ENCODE data around the gene TRMT10B. TPM values are rescaled to one million over a fixed set of nuclear protein-coding genes. Genes with fewer than 3 reads are reported as not detected.

The TRMT10B gene
- total RNA-seq: 11.8 and 12.1 TPM in 2 replicates

DNA sequence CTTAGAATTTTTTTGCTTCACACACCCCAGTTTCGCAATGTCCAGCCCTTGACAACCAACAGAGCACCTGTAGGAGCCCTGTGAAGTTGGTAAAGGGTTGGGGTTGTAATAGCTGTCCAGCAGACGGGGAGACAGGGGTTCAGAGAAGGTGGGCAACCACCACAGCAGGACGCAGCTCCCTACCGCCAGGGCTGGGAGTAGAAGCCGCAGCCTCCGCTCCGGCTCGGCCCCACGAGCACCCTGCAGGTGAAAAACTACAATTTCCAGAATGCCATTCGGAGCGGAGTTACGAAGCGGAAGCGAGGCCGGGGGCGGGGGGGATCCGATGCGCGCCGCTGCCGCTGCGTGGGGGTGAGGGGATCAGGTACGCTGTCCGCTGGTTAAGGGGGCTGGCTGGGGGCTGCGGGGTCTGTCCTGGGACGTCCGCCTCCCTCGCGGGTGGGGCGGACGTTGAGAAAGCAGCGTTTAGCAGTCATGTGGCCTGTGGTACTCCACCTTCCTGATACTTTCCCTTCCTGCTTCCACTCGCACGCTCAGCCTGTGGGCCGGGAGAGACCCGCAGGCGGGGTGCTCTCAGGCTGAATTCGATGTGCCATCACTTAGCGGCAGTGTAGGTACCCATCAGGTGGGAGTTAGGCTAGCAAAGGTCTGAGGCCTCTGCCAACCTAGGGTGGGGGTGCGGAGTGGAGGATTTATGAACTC is at the start of gene TRMT10B:
Gene TRMT10B, plus strand, starts transcription at position 317 of the 702 bp plus-strand sequence. CDS start 8,127 bp downstream, outside the sequence.
- intact Hi-C loops (cut with micrococcal nuclease): loop anchor here (1.0 to 5.0 kb wide), 4 partner anchors 31 to 314 kb away; partner anchors contain the start of genes DCAF10, EXOSC3, SHB and SLC25A51
- Mint-ChIP-seq H3K9me3 (no peaks in the 10 kb centered on the region), H3K4me3 (ENCODE audit: low read depth) (peak within 1 kb of the TSS; percentile 97), H3K36me3 (ENCODE audit: low read depth) (peaks cover 23% of the 10 kb centered on the region), H3K27ac (peak within 1 kb of the TSS; percentile 91), H3K4me1 (ENCODE audit: low read depth) (peaks cover 17% of the 10 kb centered on the region), H3K27me3 (ENCODE audit: low read depth) (no peaks in the 10 kb centered on the region)
- DNase-seq (ENCODE audit: low spot score): peak; percentile 61

DNA sequence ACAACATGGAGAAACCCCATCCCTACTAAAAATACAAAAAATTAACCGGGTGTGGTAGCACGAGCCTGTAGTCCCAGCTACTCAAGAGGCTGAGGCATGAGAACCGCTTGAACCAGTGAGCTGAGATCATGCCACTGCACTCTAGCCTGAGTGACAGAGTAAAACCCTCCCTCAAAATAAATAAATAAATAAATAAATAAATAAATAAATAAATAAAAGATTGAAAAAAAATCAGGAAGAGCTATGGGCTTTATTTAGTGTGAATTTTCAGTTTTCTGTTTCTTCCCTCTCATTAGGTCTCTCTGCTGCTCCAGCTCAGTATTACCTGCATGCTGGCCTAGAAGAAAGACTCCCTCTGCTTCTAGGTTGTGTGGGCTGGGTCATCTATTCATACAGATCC is 47.8 kb upstream of the TRMT10B start:
- H3K27ac Mint-ChIP-seq: no peak overlapping the region
- no peaks in the 10 kb centered on the region for H3K36me3 Mint-ChIP-seq (ENCODE audit: low read depth)
- intact Hi-C loops (cut with micrococcal nuclease): no loop called here
- peaks cover 11% of the 10 kb centered on the region for H3K4me1 Mint-ChIP-seq (ENCODE audit: low read depth)
- peaks cover 30% of the 10 kb centered on the region for H3K27me3 Mint-ChIP-seq (ENCODE audit: low read depth)
- no peak for DNase-seq (ENCODE audit: low spot score)
- no peak overlapping the region for H3K4me3 Mint-ChIP-seq (ENCODE audit: low read depth)
- no peaks in the 10 kb centered on the region for H3K9me3 Mint-ChIP-seq

DNA sequence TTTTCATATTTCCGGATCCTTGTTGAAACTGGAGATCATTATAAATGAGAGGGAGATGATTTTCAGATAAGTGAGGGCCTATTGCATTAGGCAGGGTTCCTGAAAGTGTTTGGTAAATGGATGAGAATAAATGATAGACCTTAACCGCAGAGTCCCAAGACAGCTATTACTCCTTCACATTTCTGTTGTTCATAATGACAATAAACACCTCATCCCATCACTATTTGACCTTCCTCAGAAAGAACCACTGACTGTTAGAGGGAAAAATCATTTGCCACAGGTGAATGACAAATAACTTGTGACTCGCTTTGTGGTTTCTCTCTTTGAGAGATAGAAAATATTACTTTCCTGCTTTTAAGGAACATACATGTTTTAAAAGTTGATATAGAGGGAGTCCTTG is 47.3 kb upstream of the TRMT10B start:
- Mint-ChIP-seq H3K27ac (no peak overlapping the region), H3K9me3 (no peaks in the 10 kb centered on the region), H3K36me3 (ENCODE audit: low read depth) (no peaks in the 10 kb centered on the region), H3K4me3 (ENCODE audit: low read depth) (no peak overlapping the region), H3K4me1 (ENCODE audit: low read depth) (peaks cover 11% of the 10 kb centered on the region), H3K27me3 (ENCODE audit: low read depth) (peaks cover 28% of the 10 kb centered on the region)
- DNase-seq (ENCODE audit: low spot score): no peak
- intact Hi-C loops (cut with micrococcal nuclease): no loop called here

DNA sequence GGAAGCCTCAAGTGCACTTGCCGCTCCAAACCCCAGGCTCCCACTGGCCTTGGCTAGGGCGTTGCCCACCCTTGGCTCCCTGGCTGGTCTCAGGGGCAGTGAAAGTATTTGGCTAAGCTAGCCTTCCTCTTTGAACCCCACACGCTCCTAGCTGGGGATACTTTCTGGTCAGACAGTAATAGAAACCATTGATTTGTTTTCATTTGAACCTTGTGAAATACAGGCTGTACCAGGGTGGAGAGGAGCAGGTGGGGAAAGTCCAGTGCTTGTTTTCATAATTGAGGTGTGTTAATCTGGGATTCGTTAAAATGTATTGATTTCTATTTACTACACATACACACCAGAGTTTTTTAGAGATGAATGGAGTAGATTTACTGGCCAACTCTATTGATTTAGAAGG is 45.9 kb upstream of the TRMT10B start:
- Mint-ChIP-seq H3K36me3 (ENCODE audit: low read depth) (no peaks in the 10 kb centered on the region), H3K9me3 (no peaks in the 10 kb centered on the region), H3K27ac (no peak overlapping the region), H3K27me3 (ENCODE audit: low read depth) (peaks cover 22% of the 10 kb centered on the region), H3K4me3 (ENCODE audit: low read depth) (no peak overlapping the region), H3K4me1 (ENCODE audit: low read depth) (peaks cover 17% of the 10 kb centered on the region)
- intact Hi-C loops (cut with micrococcal nuclease): no loop called here
- no peak for DNase-seq (ENCODE audit: low spot score)

DNA sequence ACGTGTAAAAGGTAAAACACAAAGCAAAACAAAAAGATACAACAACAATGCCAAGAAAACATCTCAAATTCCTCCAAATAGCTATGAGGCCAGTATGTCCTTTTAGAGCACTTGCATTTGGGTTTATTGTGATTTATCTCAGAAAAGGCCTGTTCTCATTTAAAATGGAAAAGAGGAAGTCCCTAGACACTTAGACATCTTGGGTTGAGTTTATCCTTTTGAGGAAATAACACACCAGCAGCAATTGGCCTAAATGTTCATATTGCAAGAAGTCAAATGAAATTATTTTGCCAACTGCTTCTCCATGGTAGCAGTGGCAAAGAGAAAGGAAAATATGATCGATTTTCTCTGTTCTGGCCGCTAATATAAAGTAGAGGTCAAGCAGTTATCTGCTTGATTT is 43.6 kb upstream of the TRMT10B start:
- Mint-ChIP-seq H3K36me3 (ENCODE audit: low read depth) (no peaks in the 10 kb centered on the region), H3K9me3 (no peaks in the 10 kb centered on the region), H3K27ac (no peak overlapping the region), H3K4me3 (ENCODE audit: low read depth) (no peak overlapping the region), H3K27me3 (ENCODE audit: low read depth) (peaks cover 19% of the 10 kb centered on the region), H3K4me1 (ENCODE audit: low read depth) (peaks cover 17% of the 10 kb centered on the region)
- no peak for DNase-seq (ENCODE audit: low spot score)
- intact Hi-C loops (cut with micrococcal nuclease): no loop called here

DNA sequence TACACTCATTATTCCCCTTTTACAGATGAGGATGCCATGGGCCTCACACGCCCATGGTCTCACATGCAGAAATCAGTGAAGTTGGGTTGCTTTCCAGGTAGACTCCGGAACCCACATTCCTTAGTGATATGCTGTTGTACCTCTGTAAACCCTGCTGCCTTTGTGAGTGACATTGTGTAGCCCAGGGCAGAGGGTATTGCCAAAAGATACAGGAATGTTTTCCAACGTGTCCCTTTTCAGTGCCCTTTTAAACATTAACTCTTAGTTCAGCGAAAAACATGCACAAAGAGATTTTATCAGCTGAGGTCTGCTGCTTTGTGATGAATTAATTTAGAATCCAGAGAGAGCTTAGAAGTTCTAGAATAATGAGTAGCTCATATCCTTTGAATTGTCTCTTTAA is 38.3 kb upstream of the TRMT10B start:
- Mint-ChIP-seq H3K4me3 (ENCODE audit: low read depth) (no peak overlapping the region), H3K9me3 (no peaks in the 10 kb centered on the region), H3K36me3 (ENCODE audit: low read depth) (no peaks in the 10 kb centered on the region), H3K27me3 (ENCODE audit: low read depth) (peaks cover 14% of the 10 kb centered on the region), H3K4me1 (ENCODE audit: low read depth) (peaks cover 6% of the 10 kb centered on the region), H3K27ac (no peak overlapping the region)
- no peak for DNase-seq (ENCODE audit: low spot score)
- intact Hi-C loops (cut with micrococcal nuclease): no loop called here

DNA sequence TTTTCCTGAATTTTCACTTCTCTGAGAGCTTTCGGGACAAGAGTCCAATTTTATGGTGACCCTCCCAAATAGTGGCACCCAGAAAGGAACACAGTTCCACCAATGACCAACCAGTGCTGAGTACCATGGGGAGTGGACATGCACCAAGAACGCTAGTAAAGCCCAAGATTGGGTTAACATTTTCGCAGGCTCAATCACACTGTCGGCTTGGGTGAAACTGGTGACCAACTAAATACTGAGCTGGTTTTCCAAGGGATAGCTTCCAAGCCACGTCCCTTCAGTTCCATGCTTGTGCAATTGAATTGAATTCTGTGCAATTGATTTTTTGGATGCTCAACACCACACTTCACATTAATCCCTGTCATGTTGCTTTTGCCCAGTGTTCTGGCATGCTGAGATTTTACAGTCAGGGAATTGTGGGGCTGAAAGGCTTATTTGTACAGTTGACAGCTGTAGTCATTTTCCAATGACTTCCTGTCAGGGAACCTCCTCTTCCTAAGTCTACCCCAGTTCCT is 37.6 kb upstream of the TRMT10B start:
- Mint-ChIP-seq H3K27ac (no peak overlapping the region), H3K9me3 (no peaks in the 10 kb centered on the region), H3K4me1 (ENCODE audit: low read depth) (peaks cover 6% of the 10 kb centered on the region), H3K4me3 (ENCODE audit: low read depth) (no peak overlapping the region), H3K27me3 (ENCODE audit: low read depth) (peaks cover 14% of the 10 kb centered on the region), H3K36me3 (ENCODE audit: low read depth) (no peaks in the 10 kb centered on the region)
- intact Hi-C loops (cut with micrococcal nuclease): no loop called here
- DNase-seq (ENCODE audit: low spot score): no peak

- Mint-ChIP-seq H3K4me1 (ENCODE audit: low read depth) (no peaks in the 10 kb centered on the region), H3K27me3 (ENCODE audit: low read depth) (peaks cover 12% of the 10 kb centered on the region), H3K9me3 (no peaks in the 10 kb centered on the region), H3K27ac (no peak overlapping the region), H3K4me3 (ENCODE audit: low read depth) (no peak overlapping the region), H3K36me3 (ENCODE audit: low read depth) (no peaks in the 10 kb centered on the region)
- intact Hi-C loops (cut with micrococcal nuclease): no loop called here
- DNase-seq (ENCODE audit: low spot score): no peak
Observed at GRCh38 chr9:37719526-37719925, 34.1 kb upstream of the TRMT10B start.

DNA sequence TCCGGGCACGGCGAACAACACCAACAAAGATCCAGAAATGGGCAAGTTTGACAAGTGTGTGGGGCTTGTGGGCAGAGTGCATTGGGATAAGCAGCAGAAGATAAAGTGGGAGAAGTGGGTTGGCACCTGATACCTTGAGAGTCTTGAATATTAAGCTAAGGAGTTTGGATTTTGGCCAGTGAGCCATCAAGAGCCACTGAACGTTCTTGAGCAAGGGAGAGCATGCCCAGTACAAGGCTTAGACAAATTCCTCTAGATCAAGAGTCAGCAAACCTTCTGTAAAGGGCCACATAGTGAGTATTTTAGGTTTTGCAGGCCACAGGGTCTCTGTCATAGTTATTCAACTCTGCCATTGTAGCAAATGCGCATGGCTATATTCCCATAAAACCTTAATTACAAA is 26.6 kb upstream of the TRMT10B start:
- Mint-ChIP-seq H3K27ac (no peak overlapping the region), H3K27me3 (ENCODE audit: low read depth) (peaks cover 26% of the 10 kb centered on the region), H3K9me3 (no peaks in the 10 kb centered on the region), H3K4me3 (ENCODE audit: low read depth) (no peak overlapping the region), H3K36me3 (ENCODE audit: low read depth) (no peaks in the 10 kb centered on the region), H3K4me1 (ENCODE audit: low read depth) (no peaks in the 10 kb centered on the region)
- no peak for DNase-seq (ENCODE audit: low spot score)
- intact Hi-C loops (cut with micrococcal nuclease): no loop called here

- intact Hi-C loops (cut with micrococcal nuclease): no loop called here
- Mint-ChIP-seq H3K4me1 (ENCODE audit: low read depth) (no peaks in the 10 kb centered on the region), H3K4me3 (ENCODE audit: low read depth) (no peak overlapping the region), H3K9me3 (no peaks in the 10 kb centered on the region), H3K27me3 (ENCODE audit: low read depth) (peaks cover 31% of the 10 kb centered on the region), H3K36me3 (ENCODE audit: low read depth) (no peaks in the 10 kb centered on the region), H3K27ac (no peak overlapping the region)
- no peak for DNase-seq (ENCODE audit: low spot score)
Observed at GRCh38 chr9:37729499-37729898, 24.1 kb upstream of the TRMT10B start.

- no peak overlapping the region for H3K27ac Mint-ChIP-seq
- peaks cover 29% of the 10 kb centered on the region for H3K27me3 Mint-ChIP-seq (ENCODE audit: low read depth)
- H3K4me1 Mint-ChIP-seq (ENCODE audit: low read depth): no peaks in the 10 kb centered on the region
- intact Hi-C loops (cut with micrococcal nuclease): no loop called here
- H3K9me3 Mint-ChIP-seq: no peaks in the 10 kb centered on the region
- H3K36me3 Mint-ChIP-seq (ENCODE audit: low read depth): no peaks in the 10 kb centered on the region
- no peak for DNase-seq (ENCODE audit: low spot score)
- H3K4me3 Mint-ChIP-seq (ENCODE audit: low read depth): no peak overlapping the region
Observed at GRCh38 chr9:37730256-37730655, 23.3 kb upstream of the TRMT10B start.

DNA sequence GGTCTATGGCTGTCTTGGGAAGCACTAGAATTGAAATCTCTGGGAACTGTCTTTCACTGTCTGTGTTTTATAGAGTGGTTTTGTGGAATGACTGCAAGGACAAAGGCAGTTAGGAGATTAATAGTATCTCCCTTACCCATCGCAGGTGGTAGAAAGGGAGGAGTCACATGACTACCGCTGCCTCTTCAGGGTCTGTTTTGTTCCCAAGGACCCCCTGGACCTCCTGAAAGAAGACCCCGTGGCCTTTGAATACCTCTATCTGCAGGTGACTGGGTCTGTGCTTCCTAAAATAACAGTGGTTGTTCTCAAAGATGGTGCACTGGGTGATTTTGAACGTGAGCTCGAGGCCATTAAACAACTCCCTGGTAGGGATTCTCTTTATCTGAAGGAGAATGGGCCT is 22.8 kb upstream of the TRMT10B start:
- no peak for DNase-seq (ENCODE audit: low spot score)
- H3K9me3 Mint-ChIP-seq: no peaks in the 10 kb centered on the region
- H3K27me3 Mint-ChIP-seq (ENCODE audit: low read depth): peaks cover 29% of the 10 kb centered on the region
- H3K4me3 Mint-ChIP-seq (ENCODE audit: low read depth): no peak overlapping the region
- no peaks in the 10 kb centered on the region for H3K36me3 Mint-ChIP-seq (ENCODE audit: low read depth)
- intact Hi-C loops (cut with micrococcal nuclease): no loop called here
- H3K4me1 Mint-ChIP-seq (ENCODE audit: low read depth): no peaks in the 10 kb centered on the region
- H3K27ac Mint-ChIP-seq: no peak overlapping the region

DNA sequence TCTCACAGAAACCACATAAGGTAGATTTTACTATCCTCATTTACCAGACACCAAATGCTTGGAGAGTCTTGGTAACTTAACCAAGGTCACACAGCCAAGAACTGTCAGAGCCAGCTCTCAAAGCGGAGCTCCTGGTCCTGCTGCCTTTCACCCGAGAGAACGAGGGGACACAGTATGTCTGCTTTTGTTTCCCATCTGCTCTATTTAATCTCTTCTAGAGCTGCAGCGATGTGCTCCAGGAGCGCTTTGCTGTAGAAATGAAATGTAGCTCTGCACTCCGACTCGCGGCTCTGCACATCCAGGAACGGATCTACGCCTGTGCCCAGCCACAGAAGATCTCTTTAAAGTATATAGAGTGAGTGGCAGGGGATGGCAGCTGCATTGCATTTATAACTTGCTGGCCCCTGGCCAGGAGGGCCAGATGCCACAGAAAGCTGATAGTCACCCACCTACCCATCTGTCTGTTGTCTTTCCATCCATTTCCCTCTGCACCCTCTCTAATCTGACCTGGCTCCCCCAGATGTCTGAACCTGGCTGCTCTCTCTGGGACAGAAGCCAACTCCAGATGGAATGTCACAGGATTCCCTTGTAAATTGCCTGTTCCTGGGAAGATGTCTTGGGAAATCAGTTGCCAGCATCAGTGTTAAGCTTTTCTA is 21.4 kb upstream of the TRMT10B start:
- Mint-ChIP-seq H3K27ac (no peak overlapping the region), H3K27me3 (ENCODE audit: low read depth) (peaks cover 24% of the 10 kb centered on the region), H3K9me3 (no peaks in the 10 kb centered on the region), H3K4me3 (ENCODE audit: low read depth) (no peak overlapping the region), H3K4me1 (ENCODE audit: low read depth) (no peaks in the 10 kb centered on the region), H3K36me3 (ENCODE audit: low read depth) (no peaks in the 10 kb centered on the region)
- intact Hi-C loops (cut with micrococcal nuclease): no loop called here
- DNase-seq (ENCODE audit: low spot score): no peak

All from activated T-helper 2 cell treated with anti-CD3 and anti-CD28 coated beads, Interferon-gamma antibody, Interleukin-2, Interleukin-4, amounts not matched to agents 10 μg/mL and 5 μg/mL and 100 μg/mL, durations not matched to agents 14 hours and 24 hours and 36 hours (primary cell).